Fibroblast of lung (primary cell): ENCODE results near the gene C10orf67.
"Not testable (repeated sequence)": the region's sequence is repeated elsewhere in the genome, so short reads cannot be mapped to it uniquely, and the experiment has no call there.

Experiments
- CTCF ChIP-seq, 2 donors: IDR thresholded peaks in 1 of 2; conservative IDR thresholded peaks in 1 of 2; 1 replicate in 1 of 2; 2 replicates in 1 of 2; pipeline ENCODE4 v1.5.1; 2011 to 2012; ENCODE audit warnings: low read length in 2 of 2, control low read depth in 1 of 2, inconsistent platforms in 1 of 2, low read depth in 1 of 2, mild to moderate bottlenecking in 1 of 2
- EZH2 ChIP-seq: IDR thresholded peaks from 2 replicates; pipeline ENCODE4 v1.5.1; 2012; ENCODE audit warnings: low read length, control low read depth, mild to moderate bottlenecking; ENCODE audit errors: missing control alignments

- not testable (repeated sequence) for TF ChIP-seq CTCF (conservative IDR thresholded peaks at IDR 0.05 in 1 of 2, IDR thresholded peaks at IDR 0.05 in 1 of 2; ENCODE audit: low read depth in 1 of 2, low read length in 2 of 2); EZH2
Observed at GRCh38 chr10:23252859-23253258, 91.7 kb downstream of the C10orf67 start.
